ENCODE data around the gene CALU.

CALU gene

DNA sequence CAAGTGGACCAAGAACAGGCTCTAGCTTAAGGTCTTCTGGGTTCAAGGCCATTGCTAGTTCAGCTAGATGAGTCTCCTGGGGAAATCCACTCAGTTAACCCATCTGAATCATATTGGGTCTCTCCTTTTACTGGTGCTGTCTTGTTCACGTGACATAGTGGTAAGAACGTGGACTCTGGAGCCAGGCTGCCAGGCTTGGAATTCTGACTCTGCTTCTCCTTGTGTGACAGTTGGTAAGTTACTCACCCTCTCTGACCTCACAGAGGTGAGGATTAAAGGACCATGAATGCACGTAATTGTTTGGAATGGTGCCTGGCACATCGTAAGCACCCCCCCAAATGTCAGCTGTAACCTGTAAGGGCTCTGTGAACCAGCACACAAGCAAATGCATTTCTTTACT is 9.7 kb upstream of the CALU start:
- TF ChIP-seq, protein P1, sequence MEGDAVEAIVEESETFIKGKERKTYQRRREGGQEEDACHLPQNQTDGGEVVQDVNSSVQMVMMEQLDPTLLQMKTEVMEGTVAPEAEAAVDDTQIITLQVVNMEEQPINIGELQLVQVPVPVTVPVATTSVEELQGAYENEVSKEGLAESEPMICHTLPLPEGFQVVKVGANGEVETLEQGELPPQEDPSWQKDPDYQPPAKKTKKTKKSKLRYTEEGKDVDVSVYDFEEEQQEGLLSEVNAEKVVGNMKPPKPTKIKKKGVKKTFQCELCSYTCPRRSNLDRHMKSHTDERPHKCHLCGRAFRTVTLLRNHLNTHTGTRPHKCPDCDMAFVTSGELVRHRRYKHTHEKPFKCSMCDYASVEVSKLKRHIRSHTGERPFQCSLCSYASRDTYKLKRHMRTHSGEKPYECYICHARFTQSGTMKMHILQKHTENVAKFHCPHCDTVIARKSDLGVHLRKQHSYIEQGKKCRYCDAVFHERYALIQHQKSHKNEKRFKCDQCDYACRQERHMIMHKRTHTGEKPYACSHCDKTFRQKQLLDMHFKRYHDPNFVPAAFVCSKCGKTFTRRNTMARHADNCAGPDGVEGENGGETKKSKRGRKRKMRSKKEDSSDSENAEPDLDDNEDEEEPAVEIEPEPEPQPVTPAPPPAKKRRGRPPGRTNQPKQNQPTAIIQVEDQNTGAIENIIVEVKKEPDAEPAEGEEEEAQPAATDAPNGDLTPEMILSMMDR (IDR thresholded peaks at IDR 0.05; ENCODE audit: control insufficient read depth, extremely low read depth, insufficient read depth): no peak
- DNase-seq (ENCODE audit: low read depth): no peak
- H3K4me3 ChIP-seq (ENCODE audit: low read depth, low read length): no peak overlapping the region

- no peak overlapping the region for H3K4me3 ChIP-seq (ENCODE audit: low read depth, low read length)
- TF ChIP-seq, protein P1 (IDR thresholded peaks at IDR 0.05; ENCODE audit: control insufficient read depth, extremely low read depth, insufficient read depth): no peak
- no peak for DNase-seq (ENCODE audit: low read depth)
Observed at GRCh38 chr7:128731184-128731583, 8.0 kb upstream of the CALU start.

GRCh38 chr7:128732521-128733277 is 6.5 kb upstream of the CALU start:
- TF ChIP-seq, protein P1 (IDR thresholded peaks at IDR 0.05; ENCODE audit: control insufficient read depth, extremely low read depth, insufficient read depth): no peak
- no peak for DNase-seq (ENCODE audit: low read depth)

DNA sequence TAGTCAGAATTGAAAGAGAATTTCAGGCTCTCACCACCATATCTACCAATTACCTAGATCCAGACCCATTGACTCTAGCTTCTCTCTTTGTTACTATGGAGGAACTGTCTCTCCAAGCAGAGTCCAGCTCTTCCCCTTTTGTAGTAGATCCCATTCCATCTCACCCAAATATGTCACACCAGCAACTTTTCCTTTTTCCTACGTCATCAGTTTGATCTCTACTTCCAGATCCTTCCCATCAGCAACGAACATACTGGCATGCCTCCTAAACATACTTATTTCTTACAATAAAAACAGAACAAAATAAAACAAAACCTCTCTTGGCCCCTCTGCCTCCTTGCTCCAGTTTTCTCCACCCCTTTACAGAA is 5.9 kb upstream of the CALU start:
- no peak for DNase-seq (ENCODE audit: low read depth)
- no peak overlapping the region for H3K4me3 ChIP-seq (ENCODE audit: low read depth, low read length)
- TF ChIP-seq, protein P1 (IDR thresholded peaks at IDR 0.05; ENCODE audit: control insufficient read depth, extremely low read depth, insufficient read depth): no peak

More at GRCh38 chr7:128732521-128733277, 6.5 kb upstream of the CALU start:
- H3K4me3 ChIP-seq (ENCODE audit: low read depth, low read length): no peak overlapping the region

GRCh38 chr7:128734890-128735289 is 4.3 kb upstream of the CALU start:
- DNase-seq (ENCODE audit: low read depth): no peak
- TF ChIP-seq, protein P1 (IDR thresholded peaks at IDR 0.05; ENCODE audit: control insufficient read depth, extremely low read depth, insufficient read depth): no peak

DNA sequence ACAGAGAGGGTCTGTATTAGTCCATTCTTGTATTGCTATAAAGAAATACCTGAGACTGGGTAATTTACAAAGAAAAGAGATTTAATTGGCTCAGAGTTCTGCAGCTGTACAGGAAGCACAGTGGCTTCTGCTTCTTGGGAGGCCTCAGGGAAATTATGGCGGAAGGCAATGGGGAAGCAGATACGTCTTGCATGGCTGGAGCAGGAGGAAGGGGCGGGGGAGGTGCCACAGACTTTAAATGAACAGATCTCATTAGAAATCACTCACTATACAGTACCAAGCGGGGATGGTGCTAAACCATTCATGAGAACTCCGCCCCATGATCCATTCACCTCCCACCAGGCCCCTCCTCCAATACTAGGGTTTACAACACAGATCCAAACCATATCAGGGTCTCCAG is 3.7 kb upstream of the CALU start:
- TF ChIP-seq, protein P1 (IDR thresholded peaks at IDR 0.05; ENCODE audit: control insufficient read depth, extremely low read depth, insufficient read depth): no peak
- DNase-seq (ENCODE audit: low read depth): no peak
- H3K4me3 ChIP-seq (ENCODE audit: low read depth, low read length): no peak overlapping the region

More at GRCh38 chr7:128734890-128735289, 4.3 kb upstream of the CALU start:
- H3K4me3 ChIP-seq (ENCODE audit: low read depth, low read length): no peak overlapping the region

GRCh38 chr7:128737441-128737840 is 1.7 kb upstream of the CALU start:
- TF ChIP-seq, protein P1 (IDR thresholded peaks at IDR 0.05; ENCODE audit: control insufficient read depth, extremely low read depth, insufficient read depth): no peak
- no peak for DNase-seq (ENCODE audit: low read depth)
- no peak overlapping the region for H3K4me3 ChIP-seq (ENCODE audit: low read depth, low read length)
